Measurements from ENCODE around the gene RAVER2.

The RAVER2 gene

GRCh38 chr1:64846573-64847430, 101.9 kb downstream of the RAVER2 start:
- no peak for TF ChIP-seq CTCF (IDR thresholded peaks at IDR 0.05; ENCODE audit: borderline replicate concordance, insufficient read depth, low read depth, low read length)
- H3K4me3 ChIP-seq (ENCODE audit: low read depth, low read length): no peak overlapping the region

GRCh38 chr1:64847666-64848065, 102.8 kb downstream of the RAVER2 start:
- TF ChIP-seq CTCF (IDR thresholded peaks at IDR 0.05; ENCODE audit: borderline replicate concordance, insufficient read depth, low read depth, low read length): no peak
- H3K4me3 ChIP-seq (ENCODE audit: low read depth, low read length): no peak overlapping the region

GRCh38 chr1:64848136-64848535, 103.3 kb downstream of the RAVER2 start:
- no peak for TF ChIP-seq CTCF (IDR thresholded peaks at IDR 0.05; ENCODE audit: borderline replicate concordance, insufficient read depth, low read depth, low read length)
- no peak overlapping the region for H3K4me3 ChIP-seq (ENCODE audit: low read depth, low read length)

- no peak overlapping the region for H3K4me3 ChIP-seq (ENCODE audit: low read depth, low read length)
- no peak for TF ChIP-seq CTCF (IDR thresholded peaks at IDR 0.05; ENCODE audit: borderline replicate concordance, insufficient read depth, low read depth, low read length)
Observed at GRCh38 chr1:64848803-64849202, 103.9 kb downstream of the RAVER2 start.

GRCh38 chr1:64849942-64850341, 105.1 kb downstream of the RAVER2 start:
- no peak overlapping the region for H3K4me3 ChIP-seq (ENCODE audit: low read depth, low read length)

GRCh38 chr1:64850846-64851245, 106.0 kb downstream of the RAVER2 start:
- no peak overlapping the region for H3K4me3 ChIP-seq (ENCODE audit: low read depth, low read length)
- TF ChIP-seq CTCF (IDR thresholded peaks at IDR 0.05; ENCODE audit: borderline replicate concordance, insufficient read depth, low read depth, low read length): no peak

More at GRCh38 chr1:64849942-64850341, 105.1 kb downstream of the RAVER2 start:
- no peak for TF ChIP-seq CTCF (IDR thresholded peaks at IDR 0.05; ENCODE audit: borderline replicate concordance, insufficient read depth, low read depth, low read length)

GRCh38 chr1:64851664-64852063, 106.8 kb downstream of the RAVER2 start:
- H3K4me3 ChIP-seq (ENCODE audit: low read depth, low read length): no peak overlapping the region
- TF ChIP-seq CTCF (IDR thresholded peaks at IDR 0.05; ENCODE audit: borderline replicate concordance, insufficient read depth, low read depth, low read length): no peak

Data from GM12875 (cell line).